GM19324 (cell line): ENCODE results near the gene GET4.

ENCODE experiments used
- ATAC-seq: cut with Tn5 transposase; IDR thresholded peaks from one replicate; pipeline ENCODE4 v1.9.1; 2021; ENCODE audit warnings: mild to moderate bottlenecking, moderate library complexity; ENCODE audit not compliant: unreplicated experiment, low FRiP score

GET4 gene

GRCh38 chr7:884191-885003, 8.0 kb downstream of the GET4 start:
- no peak for ATAC-seq

GRCh38 chr7:885261-885892, 9.0 kb downstream of the GET4 start:
- no peak for ATAC-seq

- ATAC-seq = no peak
Observed at GRCh38 chr7:885893-886625, 9.7 kb downstream of the GET4 start.

- no peak for ATAC-seq
Observed at GRCh38 chr7:886626-887487, 10.5 kb downstream of the GET4 start.

- no peak for ATAC-seq
Observed at GRCh38 chr7:887488-887820, 11.1 kb downstream of the GET4 start.

- ATAC-seq = no peak
Observed at GRCh38 chr7:888081-889024, 12.0 kb downstream of the GET4 start.

- no peak for ATAC-seq
Observed at GRCh38 chr7:889025-889390, 12.7 kb downstream of the GET4 start.

GRCh38 chr7:889391-889790, 13.0 kb downstream of the GET4 start:
- ATAC-seq = no peak

GRCh38 chr7:890868-891267, 14.5 kb downstream of the GET4 start:
- no peak for ATAC-seq

- no peak for ATAC-seq
Observed at GRCh38 chr7:891291-891690, 14.9 kb downstream of the GET4 start.

GRCh38 chr7:891805-892204, 15.5 kb downstream of the GET4 start:
- no peak for ATAC-seq

- ATAC-seq = no peak
Observed at GRCh38 chr7:892648-893593, 16.6 kb downstream of the GET4 start.

- no peak for ATAC-seq
Observed at GRCh38 chr7:893686-894085, 17.3 kb downstream of the GET4 start.

- ATAC-seq = no peak
Observed at GRCh38 chr7:894164-894867, 18.0 kb downstream of the GET4 start.

GRCh38 chr7:894927-895450, 18.6 kb downstream of the GET4 start:
- ATAC-seq = no peak

GRCh38 chr7:895451-896052, 19.2 kb downstream of the GET4 start:
- no peak for ATAC-seq

- no peak for ATAC-seq
Observed at GRCh38 chr7:896346-897075, 20.2 kb downstream of the GET4 start.
